ENCODE results near the gene FNBP1.

GRCh38 chr9:129904734-129905133, 138.3 kb downstream of the FNBP1 start:
- TF ChIP-seq CTCF (IDR thresholded peaks at IDR 0.05) (no peak), POLR2A (IDR thresholded peaks at IDR 0.05) (no peak)

Data from body of pancreas (tissue), 4 donors.